K562 (cell line): ENCODE measurements around the gene KCTD16. TPM values are rescaled to one million over a fixed set of nuclear protein-coding genes. Genes with fewer than 3 reads are reported as not detected.

Experiments
- ATAC-seq: fragments of 200-7000 bp; cut with Tn5 transposase; 3 replicates; pipeline ENCODE4 v1.9.1; 2020; ENCODE audit warnings: moderate library complexity
- BruUV-seq: library from RNA; stranded (reverse); fragments of 400-500 nt; replicated peaks from 2 replicates; lab custom pipeline; 2021; lab: Mats Ljungman, UMichigan
- CTCF ChIA-PET: fragments of 300-600 bp; formaldehyde crosslinking; extraction: SDS; loops from one replicate; lab custom pipeline; 2021; ENCODE audit warnings: low intra/inter-chr PET ratio; lab: Yijun Ruan, JAX
- POLR2A ChIA-PET: fragments of 300-600, 350-650 bp; sonication (Branson Sonifier 250); formaldehyde crosslinking; extraction: SDS; loops from one replicate; lab custom pipeline; 2021; ENCODE audit warnings: antibody characterized with exemption, inconsistent platforms; lab: Yijun Ruan, JAX
- DNase-seq, 4 experiments: peaks; one replicate each; pipeline versions ENCODE4 v3.0.0 to v3.0.0-alpha.2; 2011 to 2018; ENCODE audit warnings: low spot score in 3 of 4, mixed read lengths in 3 of 4; ENCODE audit errors: extremely low read depth in 1 of 4
- FAIRE-seq: peaks from 2 replicates; lab custom pipeline; 2011; peaks lifted over from hg19 to GRCh38; lab: Jason Lieb, UNC
- H2AFZ ChIP-seq: 2 replicates; pipeline ENCODE4 v1.6.0; 2011; ENCODE audit warnings: low read depth, low read length, control low read depth, inconsistent platforms
- H3K27ac ChIP-seq: fragments of 200-600 bp; 3 replicates; pipeline ENCODE4 v1.8.0; 2011; ENCODE audit warnings: low read depth, mild to moderate bottlenecking, control low read depth, inconsistent platforms, low read length, moderate library complexity, mixed read lengths; ENCODE audit errors: extremely low read depth
- H3K27me3 ChIP-seq, 2 experiments: fragments of 300-600 bp in 1 of 2; 2 replicates in 1 of 2; 3 replicates in 1 of 2; pipeline versions ENCODE4 v1.6.0 to v1.8.0; 2011; ENCODE audit warnings: inconsistent platforms in 2 of 2, low read length in 2 of 2, mild to moderate bottlenecking in 1 of 2, mixed read lengths in 1 of 2, moderate library complexity in 1 of 2; ENCODE audit not compliant: control insufficient read depth in 2 of 2, insufficient read depth in 2 of 2
- H3K36me3 ChIP-seq: fragments of 300-600 bp; 3 replicates; pipeline ENCODE4 v1.8.0; 2011; ENCODE audit warnings: mild to moderate bottlenecking, low read length, inconsistent platforms; ENCODE audit not compliant: control insufficient read depth, insufficient read depth
- H3K4me1 ChIP-seq, 2 experiments: fragments of 200-600 bp in 1 of 2; replicated peaks in 1 of 2; 2 replicates in 1 of 2; 3 replicates in 1 of 2; pipeline versions ENCODE4 v1.5.1 to v1.8.0; 2011; ENCODE audit warnings: inconsistent platforms in 2 of 2, low read length in 2 of 2, mild to moderate bottlenecking in 1 of 2, mixed read lengths in 1 of 2, moderate library complexity in 1 of 2; ENCODE audit not compliant: control insufficient read depth in 2 of 2, insufficient read depth in 2 of 2
- H3K4me2 ChIP-seq: 2 replicates; pipeline ENCODE4 v1.6.1; 2011; ENCODE audit warnings: low read length, control low read depth, inconsistent platforms, mixed read lengths; ENCODE audit not compliant: insufficient read depth
- H3K4me3 ChIP-seq: fragments of 200-600 bp; sonication (generic), shearing (Covaris generic); 2 replicates; pipeline ENCODE4 v1.5.1; 2016; ENCODE audit warnings: control low read depth, inconsistent platforms
- H3K79me2 ChIP-seq: fragments of 200-600 bp; 3 replicates; pipeline ENCODE4 v1.8.0; 2011; ENCODE audit warnings: low read length, inconsistent platforms; ENCODE audit not compliant: control insufficient read depth, insufficient read depth
- H3K9ac ChIP-seq, 2 experiments: 2 replicates each; pipeline versions ENCODE4 v1.6.0 to v1.6.1; 2011; ENCODE audit warnings: low read depth in 2 of 2, low read length in 2 of 2, control low read depth in 1 of 2, inconsistent platforms in 1 of 2, mild to moderate bottlenecking in 1 of 2, mixed read lengths in 1 of 2; ENCODE audit not compliant: insufficient read depth in 1 of 2
- H3K9me1 ChIP-seq: one replicate; pipeline ENCODE4 v1.6.0; 2011; ENCODE audit warnings: inconsistent platforms, mild to moderate bottlenecking, low read length, moderate library complexity; ENCODE audit not compliant: control insufficient read depth, insufficient read depth
- H3K9me3 ChIP-seq: replicated peaks from 2 replicates; pipeline ENCODE4 v1.5.1; 2011; ENCODE audit warnings: low read depth, low read length, inconsistent platforms; ENCODE audit not compliant: control insufficient read depth, insufficient read depth
- H4K20me1 ChIP-seq: replicated peaks from 2 replicates; pipeline ENCODE4 v1.6.1; 2011; ENCODE audit warnings: low read length, inconsistent platforms, mixed read lengths; ENCODE audit not compliant: control insufficient read depth, insufficient read depth
- HDAC3 ChIP-seq: fragments of 450-650 bp; IDR thresholded peaks from 2 replicates; pipeline ENCODE4 v1.6.1; 2018; ENCODE audit warnings: borderline replicate concordance, mild to moderate bottlenecking, moderate library complexity; ENCODE audit not compliant: partially characterized antibody
- HNRNPLL ChIP-seq: fragments of 200-400 bp; formaldehyde crosslinking; IDR thresholded peaks from 2 replicates; pipeline ENCODE4 v1.6.1; 2017; ENCODE audit warnings: low read length, low read depth, mild to moderate bottlenecking; ENCODE audit not compliant: poor library complexity, severe bottlenecking
- MAFF ChIP-seq: IDR thresholded peaks from 2 replicates; pipeline ENCODE4 v1.6.1; 2012; ENCODE audit warnings: low read length, improper control_type of control experiment
- MAFG ChIP-seq: fragments of 450-650 bp; conservative IDR thresholded peaks from 2 replicates; pipeline ENCODE4 v1.6.1; 2016; ENCODE audit warnings: missing genetic modification characterization, missing compliant biosample characterization
- MAFK ChIP-seq: IDR thresholded peaks from 2 replicates; pipeline ENCODE4 v1.6.1; 2011; ENCODE audit warnings: low read length, improper control_type of control experiment
- RBFOX2 ChIP-seq: fragments of 200-400 bp; formaldehyde crosslinking; IDR thresholded peaks from 2 replicates; pipeline ENCODE4 v1.6.1; 2017; ENCODE audit warnings: low read depth, mild to moderate bottlenecking, low read length, moderate library complexity
- RHOXF2B ChIP-seq: fragments of 250-450 bp; sonication (Bioruptor Pico); conservative IDR thresholded peaks from 2 replicates; pipeline ENCODE4 v1.5.1; 2021
- ZNF316 ChIP-seq: fragments of 450-650 bp; IDR thresholded peaks from 2 replicates; pipeline ENCODE4 v1.6.1; 2016
- ZNF780A ChIP-seq: fragments of 250-450 bp; sonication (Bioruptor Pico); IDR thresholded peaks from 2 replicates; pipeline ENCODE4 v1.5.0; 2021; ENCODE audit warnings: mild to moderate bottlenecking
- WGBS: fragments of 100-300 bp; shearing (Covaris generic); methylation state at CpG from one replicate; pipeline ENCODE4 v1.1.6; 2016; ENCODE audit warnings: low coverage, mixed read lengths; ENCODE audit not compliant: insufficient coverage; ENCODE audit errors: missing lambda C conversion rate; 5-methylcytosine and 5-hydroxymethylcytosine counted together
- in situ Hi-C: fragments of 300-500 bp; cut with MboI; formaldehyde crosslinking; loops from 4 replicates; pipeline ENCODE4 v1.15.0; 2018; ENCODE audit warnings: inconsistent platforms, mixed read lengths
- intact Hi-C: fragments of 100-400 bp; cut with micrococcal nuclease; formaldehyde crosslinking; loops from 2 replicates; pipeline ENCODE4 v1.14.2; 2022
- polyA plus RNA-seq, 8 experiments: library from polyadenylated mRNA; depleted of rRNA in 4 of 8; stranded (reverse) in 5 of 8; unstranded in 3 of 8; fragments of >200 nt; fragmentation: Nextera tagmentation in 2 of 8; fragmentation: Illumina TruSeq in 1 of 8; extraction: Ambion mirVana in 2 of 8; extraction: Trizol in 1 of 8; gene quantifications; 2 replicates each; pipeline versions ENCODE4 v1.2.1 to v1.2.3, GENCODE V29; 2011 to 2014; ENCODE audit warnings: inconsistent platforms in 1 of 8, missing spikeins in 1 of 8
- total RNA-seq, 7 experiments: library from RNA; depleted of rRNA in 6 of 7; stranded (reverse); fragments of >200 nt in 6 of 7; fragmentation: Illumina TruSeq in 2 of 7; extraction: Trizol in 2 of 7; gene quantifications; 2 replicates each; pipeline versions ENCODE4 v1.2.1 to v1.2.3, GENCODE V29; 2011 to 2021; ENCODE audit warnings: low replicate concordance in 1 of 7
- TF ChIP-seq, protein P1 (sequence below): IDR thresholded peaks from 2 replicates; pipeline ENCODE4 v1.6.1; 2011; ENCODE audit not compliant: insufficient read length; ENCODE audit errors: extremely low read depth
- TF ChIP-seq, protein P2 (sequence below): fragments of 250-450 bp; sonication (Bioruptor Pico); IDR thresholded peaks from 2 replicates; pipeline ENCODE4 v1.8.0; 2021; ENCODE audit warnings: borderline replicate concordance, mild to moderate bottlenecking, moderate library complexity; ENCODE audit not compliant: poor library complexity, severe bottlenecking
- TF ChIP-seq, protein P3 (sequence below): sonication (generic); formaldehyde crosslinking; IDR thresholded peaks from 2 replicates; pipeline ENCODE4 v1.8.0; 2022; ENCODE audit warnings: mild to moderate bottlenecking, missing genetic modification reagents
- TF ChIP-seq, protein P4 (sequence below): sonication (generic); formaldehyde crosslinking; IDR thresholded peaks from 2 replicates; pipeline ENCODE4 v1.8.1; 2023; ENCODE audit warnings: missing genetic modification reagents, mild to moderate bottlenecking, borderline replicate concordance

Gene KCTD16
- total and polyA plus RNA-seq, 9 of the 15 experiments (the other 6 are each of a cell fraction or from before 2014, with no cell fraction given) = 0.04 TPM; not detected in 8

DNA sequence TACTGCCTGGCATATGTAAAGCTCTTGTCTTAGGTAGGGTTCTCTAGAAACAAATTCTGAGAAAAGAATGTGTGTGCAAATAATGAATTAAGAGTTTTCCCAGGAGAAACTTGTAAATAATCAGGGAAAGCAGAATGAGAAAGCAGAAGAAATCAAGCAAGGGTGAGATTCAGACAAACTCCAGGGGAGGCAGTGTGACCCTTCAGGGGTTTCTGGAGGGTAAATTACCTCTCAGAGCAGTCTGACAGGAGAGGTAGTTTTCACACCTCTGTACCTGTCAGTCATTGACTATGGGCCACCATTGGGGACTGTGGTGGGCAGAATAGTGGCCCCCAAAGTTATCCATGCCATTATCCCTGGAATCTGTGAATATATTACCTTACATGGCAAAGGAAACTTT lies 124.6 kb downstream of the KCTD16 start (continued):
- no peak for TF ChIP-seq HNRNPLL
- TF ChIP-seq, protein P1, sequence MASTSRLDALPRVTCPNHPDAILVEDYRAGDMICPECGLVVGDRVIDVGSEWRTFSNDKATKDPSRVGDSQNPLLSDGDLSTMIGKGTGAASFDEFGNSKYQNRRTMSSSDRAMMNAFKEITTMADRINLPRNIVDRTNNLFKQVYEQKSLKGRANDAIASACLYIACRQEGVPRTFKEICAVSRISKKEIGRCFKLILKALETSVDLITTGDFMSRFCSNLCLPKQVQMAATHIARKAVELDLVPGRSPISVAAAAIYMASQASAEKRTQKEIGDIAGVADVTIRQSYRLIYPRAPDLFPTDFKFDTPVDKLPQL = no peak
- no peak for TF ChIP-seq HDAC3
- TF ChIP-seq, protein P2, sequence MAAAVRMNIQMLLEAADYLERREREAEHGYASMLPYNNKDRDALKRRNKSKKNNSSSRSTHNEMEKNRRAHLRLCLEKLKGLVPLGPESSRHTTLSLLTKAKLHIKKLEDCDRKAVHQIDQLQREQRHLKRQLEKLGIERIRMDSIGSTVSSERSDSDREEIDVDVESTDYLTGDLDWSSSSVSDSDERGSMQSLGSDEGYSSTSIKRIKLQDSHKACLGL (CRISPR knock-in tag) = no peak
- TF ChIP-seq RBFOX2 = no peak
- no peak for TF ChIP-seq ZNF780A (CRISPR knock-in tag)
- TF ChIP-seq, all 486 proteins: peak for 0

DNA sequence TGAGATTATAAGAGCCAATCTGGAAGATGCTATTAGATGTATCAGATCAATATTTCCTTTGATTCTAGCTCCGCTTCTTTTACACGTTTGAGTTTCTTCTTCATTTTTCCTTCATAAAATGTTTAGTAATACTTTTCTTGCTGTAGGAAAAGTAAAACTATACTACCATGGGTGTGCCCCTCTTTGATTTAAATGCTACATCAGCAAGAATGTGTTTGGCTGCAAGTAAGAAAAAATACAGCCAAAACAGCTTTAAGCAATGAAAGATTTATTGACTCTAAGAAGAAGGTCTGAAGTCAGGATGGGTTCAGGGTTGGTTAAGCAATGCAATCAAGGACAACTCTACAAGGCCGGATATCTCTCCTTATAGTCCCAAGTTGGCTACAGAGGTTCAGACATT lies 126.4 kb downstream of the KCTD16 start:
- Histone ChIP-seq H3K4me1 (no peaks in the 10 kb centered on the region), H3K36me3 (no peaks in the 10 kb centered on the region), H3K27me3 (no peaks in the 10 kb centered on the region), H3K9me1 (no peaks in the 10 kb centered on the region), H3K4me3 (no peak overlapping the region), H2AFZ (no peak overlapping the region), H3K9ac (no peak overlapping the region), H3K27ac (no peak overlapping the region), H3K4me2 (no peak overlapping the region), H3K9me3 (no peaks in the 10 kb centered on the region), H3K79me2 (no peaks in the 10 kb centered on the region), H4K20me1 (no peaks in the 10 kb centered on the region)
- intact Hi-C loops = no loop called here
- ChIA-PET CTCF (no interaction called here), POLR2A (no interaction called here)
- TF ChIP-seq MAFG (tag) = peak; percentile 25; the same call in 1 of the 2 replicates
- TF ChIP-seq, protein P3, sequence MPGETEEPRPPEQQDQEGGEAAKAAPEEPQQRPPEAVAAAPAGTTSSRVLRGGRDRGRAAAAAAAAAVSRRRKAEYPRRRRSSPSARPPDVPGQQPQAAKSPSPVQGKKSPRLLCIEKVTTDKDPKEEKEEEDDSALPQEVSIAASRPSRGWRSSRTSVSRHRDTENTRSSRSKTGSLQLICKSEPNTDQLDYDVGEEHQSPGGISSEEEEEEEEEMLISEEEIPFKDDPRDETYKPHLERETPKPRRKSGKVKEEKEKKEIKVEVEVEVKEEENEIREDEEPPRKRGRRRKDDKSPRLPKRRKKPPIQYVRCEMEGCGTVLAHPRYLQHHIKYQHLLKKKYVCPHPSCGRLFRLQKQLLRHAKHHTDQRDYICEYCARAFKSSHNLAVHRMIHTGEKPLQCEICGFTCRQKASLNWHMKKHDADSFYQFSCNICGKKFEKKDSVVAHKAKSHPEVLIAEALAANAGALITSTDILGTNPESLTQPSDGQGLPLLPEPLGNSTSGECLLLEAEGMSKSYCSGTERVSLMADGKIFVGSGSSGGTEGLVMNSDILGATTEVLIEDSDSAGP (CRISPR knock-in tag) = no peak
- TF ChIP-seq RHOXF2B (CRISPR knock-in tag) = no peak
- TF ChIP-seq MAFK = peak; percentile 21; the same call in 1 of the 2 replicates
- TF ChIP-seq, protein P4, sequence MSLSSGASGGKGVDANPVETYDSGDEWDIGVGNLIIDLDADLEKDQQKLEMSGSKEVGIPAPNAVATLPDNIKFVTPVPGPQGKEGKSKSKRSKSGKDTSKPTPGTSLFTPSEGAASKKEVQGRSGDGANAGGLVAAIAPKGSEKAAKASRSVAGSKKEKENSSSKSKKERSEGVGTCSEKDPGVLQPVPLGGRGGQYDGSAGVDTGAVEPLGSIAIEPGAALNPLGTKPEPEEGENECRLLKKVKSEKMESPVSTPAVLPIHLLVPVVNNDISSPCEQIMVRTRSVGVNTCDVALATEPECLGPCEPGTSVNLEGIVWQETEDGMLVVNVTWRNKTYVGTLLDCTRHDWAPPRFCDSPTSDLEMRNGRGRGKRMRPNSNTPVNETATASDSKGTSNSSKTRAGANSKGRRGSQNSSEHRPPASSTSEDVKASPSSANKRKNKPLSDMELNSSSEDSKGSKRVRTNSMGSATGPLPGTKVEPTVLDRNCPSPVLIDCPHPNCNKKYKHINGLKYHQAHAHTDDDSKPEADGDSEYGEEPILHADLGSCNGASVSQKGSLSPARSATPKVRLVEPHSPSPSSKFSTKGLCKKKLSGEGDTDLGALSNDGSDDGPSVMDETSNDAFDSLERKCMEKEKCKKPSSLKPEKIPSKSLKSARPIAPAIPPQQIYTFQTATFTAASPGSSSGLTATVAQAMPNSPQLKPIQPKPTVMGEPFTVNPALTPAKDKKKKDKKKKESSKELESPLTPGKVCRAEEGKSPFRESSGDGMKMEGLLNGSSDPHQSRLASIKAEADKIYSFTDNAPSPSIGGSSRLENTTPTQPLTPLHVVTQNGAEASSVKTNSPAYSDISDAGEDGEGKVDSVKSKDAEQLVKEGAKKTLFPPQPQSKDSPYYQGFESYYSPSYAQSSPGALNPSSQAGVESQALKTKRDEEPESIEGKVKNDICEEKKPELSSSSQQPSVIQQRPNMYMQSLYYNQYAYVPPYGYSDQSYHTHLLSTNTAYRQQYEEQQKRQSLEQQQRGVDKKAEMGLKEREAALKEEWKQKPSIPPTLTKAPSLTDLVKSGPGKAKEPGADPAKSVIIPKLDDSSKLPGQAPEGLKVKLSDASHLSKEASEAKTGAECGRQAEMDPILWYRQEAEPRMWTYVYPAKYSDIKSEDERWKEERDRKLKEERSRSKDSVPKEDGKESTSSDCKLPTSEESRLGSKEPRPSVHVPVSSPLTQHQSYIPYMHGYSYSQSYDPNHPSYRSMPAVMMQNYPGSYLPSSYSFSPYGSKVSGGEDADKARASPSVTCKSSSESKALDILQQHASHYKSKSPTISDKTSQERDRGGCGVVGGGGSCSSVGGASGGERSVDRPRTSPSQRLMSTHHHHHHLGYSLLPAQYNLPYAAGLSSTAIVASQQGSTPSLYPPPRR (CRISPR knock-in tag) = no peak
- TF ChIP-seq ZNF316 = peak; percentile 40; the same call in 1 of the 2 replicates
- TF ChIP-seq MAFF = 0 out of 2 replicates have a peak, but pooled peaks have one; percentile 16
- ATAC-seq = no peak
- no peak for DNase-seq
- FAIRE-seq = no peak
- 0% methylated on average over 3 of the region's 3 CpGs for WGBS
- no TSS peak for BruUV-seq
- in situ Hi-C loops = no loop called here
